SK-N-SH treated with all-trans-retinoic acid at 6 μM for 48 hours (cell line): ENCODE data around the gene PDE1A.

ENCODE experiments used
- ATAC-seq: fragments of 200-7000 bp; cut with Tn5 transposase; 3 replicates; pipeline ENCODE4 v1.9.1; 2020; ENCODE audit warnings: mild to moderate bottlenecking, moderate library complexity
- ARNTL ChIP-seq: fragments of 450-650 bp; formaldehyde crosslinking; IDR thresholded peaks from 2 replicates; pipeline ENCODE4 v1.5.0; 2020; ENCODE audit warnings: low read depth, mild to moderate bottlenecking, moderate library complexity, borderline replicate concordance
- BACH2 ChIP-seq: fragments of 250-450 bp; sonication (Bioruptor Pico); IDR thresholded peaks from 2 replicates; pipeline ENCODE4 v1.9.0; 2021; ENCODE audit warnings: mild to moderate bottlenecking, borderline replicate concordance
- CREB5 ChIP-seq: fragments of 250-450 bp; sonication (Bioruptor Pico); IDR thresholded peaks from 2 replicates; pipeline ENCODE4 v1.5.1; 2020; ENCODE audit warnings: low read depth, mild to moderate bottlenecking, moderate library complexity
- CSDC2 ChIP-seq: fragments of 250-450 bp; sonication (Bioruptor Pico); IDR thresholded peaks from 2 replicates; pipeline ENCODE4 v1.5.0; 2020; ENCODE audit warnings: mild to moderate bottlenecking, moderate library complexity
- ESRRG ChIP-seq: fragments of 250-450 bp; sonication (Bioruptor Pico); IDR thresholded peaks from 2 replicates; pipeline ENCODE4 v1.6.1; 2021; ENCODE audit warnings: mild to moderate bottlenecking
- GLIS3 ChIP-seq: fragments of 250-450 bp; sonication (Bioruptor Pico); IDR thresholded peaks from 2 replicates; pipeline ENCODE4 v1.5.0; 2020; ENCODE audit warnings: mild to moderate bottlenecking, moderate library complexity
- ISL1 ChIP-seq: fragments of 250-450 bp; sonication (Bioruptor Pico); IDR thresholded peaks from 2 replicates; pipeline ENCODE4 v2.1.2; 2022; ENCODE audit warnings: mild to moderate bottlenecking, moderate library complexity
- OSR1 ChIP-seq: fragments of 250-450 bp; sonication (Bioruptor Pico); IDR thresholded peaks from 2 replicates; pipeline ENCODE4 v1.8.0; 2022; ENCODE audit warnings: moderate library complexity, mild to moderate bottlenecking, inconsistent platforms
- PATZ1 ChIP-seq: fragments of 250-450 bp; sonication (Bioruptor Pico); IDR thresholded peaks from 2 replicates; pipeline ENCODE4 v1.8.0; 2020; ENCODE audit warnings: mild to moderate bottlenecking, moderate library complexity, borderline replicate concordance
- POU6F1 ChIP-seq: fragments of 250-450 bp; sonication (Bioruptor Pico); IDR thresholded peaks from 2 replicates; pipeline ENCODE4 v1.8.0; 2021; ENCODE audit warnings: low read depth, mild to moderate bottlenecking, moderate library complexity, borderline replicate concordance
- PPARA ChIP-seq: fragments of 250-450 bp; sonication (Bioruptor Pico); IDR thresholded peaks from 2 replicates; pipeline ENCODE4 v1.5.0; 2020; ENCODE audit warnings: mild to moderate bottlenecking, borderline replicate concordance
- RARB ChIP-seq: fragments of 250-450 bp; sonication (Bioruptor Pico); IDR thresholded peaks from 2 replicates; pipeline ENCODE4 v1.8.0; 2021; ENCODE audit warnings: mild to moderate bottlenecking, moderate library complexity
- SNAI2 ChIP-seq: fragments of 250-450 bp; sonication (Bioruptor Pico); IDR thresholded peaks from 2 replicates; pipeline ENCODE4 v1.5.0; 2020; ENCODE audit warnings: mild to moderate bottlenecking, moderate library complexity
- TCF4 ChIP-seq: fragments of 250-450 bp; sonication (Bioruptor Pico); IDR thresholded peaks from 2 replicates; pipeline ENCODE4 v1.8.0; 2021; ENCODE audit warnings: mild to moderate bottlenecking, moderate library complexity, borderline replicate concordance
- TOX ChIP-seq: fragments of 250-450 bp; sonication (Bioruptor Pico); IDR thresholded peaks from 2 replicates; pipeline ENCODE4 v1.8.0; 2021; ENCODE audit warnings: mild to moderate bottlenecking, moderate library complexity, borderline replicate concordance
- TSHZ2 ChIP-seq: fragments of 250-450 bp; sonication (Bioruptor Pico); IDR thresholded peaks from 2 replicates; pipeline ENCODE4 v1.5.0; 2020; ENCODE audit warnings: mild to moderate bottlenecking, moderate library complexity
- ZC3H10 ChIP-seq: fragments of 250-450 bp; sonication (Bioruptor Pico); IDR thresholded peaks from 2 replicates; pipeline ENCODE4 v1.5.1; 2021; ENCODE audit warnings: mild to moderate bottlenecking, moderate library complexity
- ZFP3 ChIP-seq: fragments of 250-450 bp; sonication (Bioruptor Pico); IDR thresholded peaks from 2 replicates; pipeline ENCODE4 v1.5.0; 2020; ENCODE audit warnings: mild to moderate bottlenecking, moderate library complexity
- ZFP30 ChIP-seq: fragments of 450-650 bp; formaldehyde crosslinking; IDR thresholded peaks from 2 replicates; pipeline ENCODE4 v1.5.0; 2022; ENCODE audit warnings: mild to moderate bottlenecking, moderate library complexity
- ZNF565 ChIP-seq: fragments of 450-650 bp; formaldehyde crosslinking; conservative IDR thresholded peaks from 2 replicates; pipeline ENCODE4 v1.5.0; 2020; ENCODE audit warnings: low read depth, mild to moderate bottlenecking, moderate library complexity
- ZNF70 ChIP-seq: fragments of 450-650 bp; formaldehyde crosslinking; IDR thresholded peaks from 2 replicates; pipeline ENCODE4 v1.5.0; 2020; ENCODE audit warnings: mild to moderate bottlenecking, moderate library complexity
- ZNF8 ChIP-seq: fragments of 450-650 bp; formaldehyde crosslinking; IDR thresholded peaks from 2 replicates; pipeline ENCODE4 v1.5.0; 2020; ENCODE audit warnings: mild to moderate bottlenecking, moderate library complexity

Gene PDE1A

GRCh38 chr2:182355815-182356214 is 71.0 kb downstream of the PDE1A start:
- ATAC-seq = no peak

GRCh38 chr2:182351427-182351826 is 75.4 kb downstream of the PDE1A start:
- no peak for ATAC-seq
- TF ChIP-seq PPARA (no peak), CREB5 (no peak), BACH2 (CRISPR knock-in tag) (no peak), ESRRG (CRISPR knock-in tag) (no peak), GLIS3 (CRISPR knock-in tag) (no peak), ISL1 (CRISPR knock-in tag) (no peak), ZNF70 (no peak), ZNF8 (no peak), ARNTL (CRISPR knock-in tag) (no peak), PATZ1 (CRISPR knock-in tag) (no peak), RARB (CRISPR knock-in tag) (no peak), ZC3H10 (CRISPR knock-in tag) (no peak), CSDC2 (no peak), ZNF565 (CRISPR knock-in tag) (no peak), POU6F1 (CRISPR knock-in tag) (no peak)

More at GRCh38 chr2:182355815-182356214, 71.0 kb downstream of the PDE1A start:
- TF ChIP-seq RARB (CRISPR knock-in tag) (no peak), TSHZ2 (CRISPR knock-in tag) (no peak), ISL1 (CRISPR knock-in tag) (no peak), TCF4 (CRISPR knock-in tag) (no peak), ZNF8 (no peak), SNAI2 (no peak), TOX (CRISPR knock-in tag) (no peak), ZFP30 (CRISPR knock-in tag) (no peak), ARNTL (CRISPR knock-in tag) (no peak), CREB5 (no peak), BACH2 (CRISPR knock-in tag) (no peak), GLIS3 (CRISPR knock-in tag) (no peak), ZFP3 (no peak), OSR1 (CRISPR knock-in tag) (no peak), ZNF70 (no peak), ZNF565 (CRISPR knock-in tag) (no peak)

- ATAC-seq = no peak
- no peak for TF ChIP-seq ZFP3
- TF ChIP-seq CREB5 = no peak
- TF ChIP-seq OSR1 (CRISPR knock-in tag) = no peak
- no peak for TF ChIP-seq ZC3H10 (CRISPR knock-in tag)
- TF ChIP-seq ESRRG (CRISPR knock-in tag) = no peak
- no peak for TF ChIP-seq TSHZ2 (CRISPR knock-in tag)
- no peak for TF ChIP-seq ZFP30 (CRISPR knock-in tag)
- TF ChIP-seq ISL1 (CRISPR knock-in tag) = no peak
- TF ChIP-seq BACH2 (CRISPR knock-in tag) = no peak
- TF ChIP-seq PATZ1 (CRISPR knock-in tag) = no peak
- TF ChIP-seq, all 23 proteins: peak for 0
Measured at GRCh38 chr2:182349268-182349667, 77.6 kb downstream of the PDE1A start.
